GM23338 (cell line): Measurements from ENCODE around the gene RPH3AL. TPM values are rescaled to one million over a fixed set of nuclear protein-coding genes. Genes with fewer than 3 reads are reported as not detected.

Experiments used
- EZH2 ChIP-seq: fragments of 200-600 bp; sonication (generic); IDR thresholded peaks from one replicate; pipeline ENCODE4 v1.8.0; 2017; ENCODE audit warnings: antibody characterized with exemption, mild to moderate bottlenecking, low read depth; ENCODE audit not compliant: unreplicated experiment
- JUNB ChIP-seq: IDR thresholded peaks from one replicate; pipeline ENCODE4 v1.6.1; 2016; ENCODE audit warnings: antibody characterized with exemption; ENCODE audit not compliant: unreplicated experiment
- POLR2AphosphoS5 ChIP-seq: IDR thresholded peaks from 2 replicates; pipeline ENCODE4 v1.6.1; 2016; ENCODE audit warnings: antibody characterized with exemption, low read depth
- STAT1 ChIP-seq: IDR thresholded peaks from one replicate; pipeline ENCODE4 v1.6.1; 2016; ENCODE audit warnings: antibody characterized with exemption; ENCODE audit not compliant: unreplicated experiment
- ZNF114 ChIP-seq: fragments of 250-450 bp; sonication (Bioruptor Pico); IDR thresholded peaks from 2 replicates; pipeline ENCODE4 v1.5.0; 2020; ENCODE audit warnings: mild to moderate bottlenecking, moderate library complexity
- ZNF331 ChIP-seq: fragments of 250-450 bp; sonication (Bioruptor Pico); IDR thresholded peaks from 2 replicates; pipeline ENCODE4 v1.5.0; 2020; ENCODE audit warnings: low read depth, mild to moderate bottlenecking, moderate library complexity
- polyA plus RNA-seq: library from polyadenylated mRNA; unstranded; fragments of >200 nt; fragmentation: Nextera tagmentation; extraction: Ambion mirVana; gene quantifications from 2 replicates; pipeline ENCODE4 v1.2.1, GENCODE V29; 2016
- total RNA-seq: library from RNA; depleted of rRNA; stranded (reverse); fragments of >200 nt; shearing (Covaris generic); gene quantifications from 2 replicates; pipeline ENCODE4 v1.2.3, GENCODE V29; 2014
- TF ChIP-seq, protein P1 (sequence below): fragments of 250-450 bp; sonication (Bioruptor Pico); IDR thresholded peaks from 2 replicates; pipeline ENCODE4 v1.5.0; 2020; ENCODE audit warnings: mild to moderate bottlenecking, moderate library complexity
- TF ChIP-seq, protein P2 (sequence below): IDR thresholded peaks from one replicate; pipeline ENCODE4 v1.6.1; 2018; ENCODE audit warnings: antibody characterized with exemption; ENCODE audit not compliant: unreplicated experiment

RPH3AL gene
- total and polyA plus RNA-seq, 2 experiments from 2014 or later = 2.7 to 6.3 TPM

DNA sequence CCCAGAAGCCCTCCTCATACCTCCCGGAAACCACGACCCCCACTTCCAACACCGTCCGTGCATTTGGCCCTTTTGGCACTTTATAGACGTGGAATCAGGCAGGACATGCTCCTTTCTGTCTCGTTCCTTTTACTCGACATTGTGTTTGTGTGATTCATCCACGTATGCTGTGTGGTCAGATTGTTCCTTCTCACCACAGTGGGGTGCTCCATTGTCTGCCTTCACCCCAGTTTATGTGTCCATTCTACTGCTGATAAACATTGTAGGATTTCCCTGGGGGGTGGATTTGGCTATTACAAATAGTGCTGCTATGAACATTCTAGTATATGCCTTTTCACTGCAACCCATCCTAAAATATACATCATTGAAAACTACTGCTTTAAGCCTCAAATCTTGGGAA lies 28.9 kb upstream of the RPH3AL start (continued):
- TF ChIP-seq, protein P1, sequence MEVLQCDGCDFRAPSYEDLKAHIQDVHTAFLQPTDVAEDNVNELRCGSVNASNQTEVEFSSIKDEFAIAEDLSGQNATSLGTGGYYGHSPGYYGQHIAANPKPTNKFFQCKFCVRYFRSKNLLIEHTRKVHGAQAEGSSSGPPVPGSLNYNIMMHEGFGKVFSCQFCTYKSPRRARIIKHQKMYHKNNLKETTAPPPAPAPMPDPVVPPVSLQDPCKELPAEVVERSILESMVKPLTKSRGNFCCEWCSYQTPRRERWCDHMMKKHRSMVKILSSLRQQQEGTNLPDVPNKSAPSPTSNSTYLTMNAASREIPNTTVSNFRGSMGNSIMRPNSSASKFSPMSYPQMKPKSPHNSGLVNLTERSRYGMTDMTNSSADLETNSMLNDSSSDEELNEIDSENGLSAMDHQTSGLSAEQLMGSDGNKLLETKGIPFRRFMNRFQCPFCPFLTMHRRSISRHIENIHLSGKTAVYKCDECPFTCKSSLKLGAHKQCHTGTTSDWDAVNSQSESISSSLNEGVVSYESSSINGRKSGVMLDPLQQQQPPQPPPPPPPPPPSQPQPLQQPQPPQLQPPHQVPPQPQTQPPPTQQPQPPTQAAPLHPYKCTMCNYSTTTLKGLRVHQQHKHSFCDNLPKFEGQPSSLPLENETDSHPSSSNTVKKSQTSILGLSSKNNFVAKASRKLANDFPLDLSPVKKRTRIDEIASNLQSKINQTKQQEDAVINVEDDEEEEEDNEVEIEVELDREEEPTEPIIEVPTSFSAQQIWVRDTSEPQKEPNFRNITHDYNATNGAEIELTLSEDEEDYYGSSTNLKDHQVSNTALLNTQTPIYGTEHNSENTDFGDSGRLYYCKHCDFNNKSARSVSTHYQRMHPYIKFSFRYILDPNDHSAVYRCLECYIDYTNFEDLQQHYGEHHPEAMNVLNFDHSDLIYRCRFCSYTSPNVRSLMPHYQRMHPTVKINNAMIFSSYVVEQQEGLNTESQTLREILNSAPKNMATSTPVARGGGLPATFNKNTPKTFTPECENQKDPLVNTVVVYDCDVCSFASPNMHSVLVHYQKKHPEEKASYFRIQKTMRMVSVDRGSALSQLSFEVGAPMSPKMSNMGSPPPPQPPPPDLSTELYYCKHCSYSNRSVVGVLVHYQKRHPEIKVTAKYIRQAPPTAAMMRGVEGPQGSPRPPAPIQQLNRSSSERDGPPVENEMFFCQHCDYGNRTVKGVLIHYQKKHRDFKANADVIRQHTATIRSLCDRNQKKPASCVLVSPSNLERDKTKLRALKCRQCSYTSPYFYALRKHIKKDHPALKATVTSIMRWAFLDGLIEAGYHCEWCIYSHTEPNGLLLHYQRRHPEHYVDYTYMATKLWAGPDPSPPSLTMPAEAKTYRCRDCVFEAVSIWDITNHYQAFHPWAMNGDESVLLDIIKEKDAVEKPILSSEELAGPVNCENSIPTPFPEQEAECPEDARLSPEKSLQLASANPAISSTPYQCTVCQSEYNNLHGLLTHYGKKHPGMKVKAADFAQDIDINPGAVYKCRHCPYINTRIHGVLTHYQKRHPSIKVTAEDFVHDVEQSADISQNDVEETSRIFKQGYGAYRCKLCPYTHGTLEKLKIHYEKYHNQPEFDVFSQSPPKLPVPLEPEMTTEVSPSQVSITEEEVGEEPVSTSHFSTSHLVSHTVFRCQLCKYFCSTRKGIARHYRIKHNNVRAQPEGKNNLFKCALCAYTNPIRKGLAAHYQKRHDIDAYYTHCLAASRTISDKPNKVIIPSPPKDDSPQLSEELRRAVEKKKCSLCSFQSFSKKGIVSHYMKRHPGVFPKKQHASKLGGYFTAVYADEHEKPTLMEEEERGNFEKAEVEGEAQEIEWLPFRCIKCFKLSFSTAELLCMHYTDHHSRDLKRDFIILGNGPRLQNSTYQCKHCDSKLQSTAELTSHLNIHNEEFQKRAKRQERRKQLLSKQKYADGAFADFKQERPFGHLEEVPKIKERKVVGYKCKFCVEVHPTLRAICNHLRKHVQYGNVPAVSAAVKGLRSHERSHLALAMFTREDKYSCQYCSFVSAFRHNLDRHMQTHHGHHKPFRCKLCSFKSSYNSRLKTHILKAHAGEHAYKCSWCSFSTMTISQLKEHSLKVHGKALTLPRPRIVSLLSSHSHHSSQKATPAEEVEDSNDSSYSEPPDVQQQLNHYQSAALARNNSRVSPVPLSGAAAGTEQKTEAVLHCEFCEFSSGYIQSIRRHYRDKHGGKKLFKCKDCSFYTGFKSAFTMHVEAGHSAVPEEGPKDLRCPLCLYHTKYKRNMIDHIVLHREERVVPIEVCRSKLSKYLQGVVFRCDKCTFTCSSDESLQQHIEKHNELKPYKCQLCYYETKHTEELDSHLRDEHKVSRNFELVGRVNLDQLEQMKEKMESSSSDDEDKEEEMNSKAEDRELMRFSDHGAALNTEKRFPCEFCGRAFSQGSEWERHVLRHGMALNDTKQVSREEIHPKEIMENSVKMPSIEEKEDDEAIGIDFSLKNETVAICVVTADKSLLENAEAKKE (CRISPR knock-in tag) = no peak
- TF ChIP-seq ZNF331 (CRISPR knock-in tag) = no peak
- TF ChIP-seq STAT1 = no peak
- TF ChIP-seq, protein P2, sequence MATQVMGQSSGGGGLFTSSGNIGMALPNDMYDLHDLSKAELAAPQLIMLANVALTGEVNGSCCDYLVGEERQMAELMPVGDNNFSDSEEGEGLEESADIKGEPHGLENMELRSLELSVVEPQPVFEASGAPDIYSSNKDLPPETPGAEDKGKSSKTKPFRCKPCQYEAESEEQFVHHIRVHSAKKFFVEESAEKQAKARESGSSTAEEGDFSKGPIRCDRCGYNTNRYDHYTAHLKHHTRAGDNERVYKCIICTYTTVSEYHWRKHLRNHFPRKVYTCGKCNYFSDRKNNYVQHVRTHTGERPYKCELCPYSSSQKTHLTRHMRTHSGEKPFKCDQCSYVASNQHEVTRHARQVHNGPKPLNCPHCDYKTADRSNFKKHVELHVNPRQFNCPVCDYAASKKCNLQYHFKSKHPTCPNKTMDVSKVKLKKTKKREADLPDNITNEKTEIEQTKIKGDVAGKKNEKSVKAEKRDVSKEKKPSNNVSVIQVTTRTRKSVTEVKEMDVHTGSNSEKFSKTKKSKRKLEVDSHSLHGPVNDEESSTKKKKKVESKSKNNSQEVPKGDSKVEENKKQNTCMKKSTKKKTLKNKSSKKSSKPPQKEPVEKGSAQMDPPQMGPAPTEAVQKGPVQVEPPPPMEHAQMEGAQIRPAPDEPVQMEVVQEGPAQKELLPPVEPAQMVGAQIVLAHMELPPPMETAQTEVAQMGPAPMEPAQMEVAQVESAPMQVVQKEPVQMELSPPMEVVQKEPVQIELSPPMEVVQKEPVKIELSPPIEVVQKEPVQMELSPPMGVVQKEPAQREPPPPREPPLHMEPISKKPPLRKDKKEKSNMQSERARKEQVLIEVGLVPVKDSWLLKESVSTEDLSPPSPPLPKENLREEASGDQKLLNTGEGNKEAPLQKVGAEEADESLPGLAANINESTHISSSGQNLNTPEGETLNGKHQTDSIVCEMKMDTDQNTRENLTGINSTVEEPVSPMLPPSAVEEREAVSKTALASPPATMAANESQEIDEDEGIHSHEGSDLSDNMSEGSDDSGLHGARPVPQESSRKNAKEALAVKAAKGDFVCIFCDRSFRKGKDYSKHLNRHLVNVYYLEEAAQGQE = no peak
- TF ChIP-seq POLR2AphosphoS5 = no peak
- TF ChIP-seq ZNF114 = no peak
- no peak for TF ChIP-seq EZH2
- no peak for TF ChIP-seq JUNB
